ENCODE results near the gene NONO.
A peak's percentile ranks its signal among the peaks of the same experiment; 100 is the strongest.

Gene NONO, protein sequence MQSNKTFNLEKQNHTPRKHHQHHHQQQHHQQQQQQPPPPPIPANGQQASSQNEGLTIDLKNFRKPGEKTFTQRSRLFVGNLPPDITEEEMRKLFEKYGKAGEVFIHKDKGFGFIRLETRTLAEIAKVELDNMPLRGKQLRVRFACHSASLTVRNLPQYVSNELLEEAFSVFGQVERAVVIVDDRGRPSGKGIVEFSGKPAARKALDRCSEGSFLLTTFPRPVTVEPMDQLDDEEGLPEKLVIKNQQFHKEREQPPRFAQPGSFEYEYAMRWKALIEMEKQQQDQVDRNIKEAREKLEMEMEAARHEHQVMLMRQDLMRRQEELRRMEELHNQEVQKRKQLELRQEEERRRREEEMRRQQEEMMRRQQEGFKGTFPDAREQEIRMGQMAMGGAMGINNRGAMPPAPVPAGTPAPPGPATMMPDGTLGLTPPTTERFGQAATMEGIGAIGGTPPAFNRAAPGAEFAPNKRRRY

DNA sequence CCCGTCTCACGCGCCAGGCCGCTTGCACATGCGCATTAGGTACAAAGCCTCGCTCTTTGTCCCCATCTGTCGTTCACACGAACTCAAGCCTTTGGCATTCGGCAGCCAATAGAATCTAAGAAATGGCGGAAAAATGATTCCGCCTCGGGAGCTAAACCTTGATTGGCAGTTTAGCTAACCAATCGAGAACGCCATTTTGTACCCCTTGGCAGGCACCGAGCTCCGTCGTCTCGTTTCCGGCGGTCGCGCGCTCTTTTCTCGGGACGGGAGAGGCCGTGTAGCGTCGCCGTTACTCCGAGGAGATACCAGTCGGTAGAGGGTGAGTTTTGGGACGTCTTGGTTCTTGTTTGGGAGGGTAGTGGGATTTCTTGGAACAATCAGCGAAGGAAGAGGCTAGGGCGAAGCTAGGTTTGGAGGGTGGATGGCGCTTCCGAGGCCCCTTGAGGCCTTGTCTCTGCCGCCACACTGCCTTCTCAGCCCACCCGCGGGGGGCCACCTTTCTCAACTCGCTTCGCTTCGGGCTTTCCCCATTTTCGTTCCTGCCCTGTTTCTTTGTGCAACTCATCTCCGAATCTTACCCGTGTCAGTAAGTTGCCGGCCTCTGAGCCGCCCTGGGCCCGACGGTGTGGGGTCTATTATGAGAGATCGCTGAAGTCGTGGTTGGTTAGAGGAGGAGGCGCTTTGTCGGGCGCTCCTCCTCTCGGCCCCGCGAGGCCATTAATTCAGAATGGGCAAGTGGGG lies at the start of gene NONO:
TSS of gene NONO (plus strand) at position 233 of the 741 bp plus-strand sequence. CDS start 7,003 bp downstream, outside the sequence.
- TF ChIP-seq, protein P1, sequence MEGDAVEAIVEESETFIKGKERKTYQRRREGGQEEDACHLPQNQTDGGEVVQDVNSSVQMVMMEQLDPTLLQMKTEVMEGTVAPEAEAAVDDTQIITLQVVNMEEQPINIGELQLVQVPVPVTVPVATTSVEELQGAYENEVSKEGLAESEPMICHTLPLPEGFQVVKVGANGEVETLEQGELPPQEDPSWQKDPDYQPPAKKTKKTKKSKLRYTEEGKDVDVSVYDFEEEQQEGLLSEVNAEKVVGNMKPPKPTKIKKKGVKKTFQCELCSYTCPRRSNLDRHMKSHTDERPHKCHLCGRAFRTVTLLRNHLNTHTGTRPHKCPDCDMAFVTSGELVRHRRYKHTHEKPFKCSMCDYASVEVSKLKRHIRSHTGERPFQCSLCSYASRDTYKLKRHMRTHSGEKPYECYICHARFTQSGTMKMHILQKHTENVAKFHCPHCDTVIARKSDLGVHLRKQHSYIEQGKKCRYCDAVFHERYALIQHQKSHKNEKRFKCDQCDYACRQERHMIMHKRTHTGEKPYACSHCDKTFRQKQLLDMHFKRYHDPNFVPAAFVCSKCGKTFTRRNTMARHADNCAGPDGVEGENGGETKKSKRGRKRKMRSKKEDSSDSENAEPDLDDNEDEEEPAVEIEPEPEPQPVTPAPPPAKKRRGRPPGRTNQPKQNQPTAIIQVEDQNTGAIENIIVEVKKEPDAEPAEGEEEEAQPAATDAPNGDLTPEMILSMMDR (conservative IDR thresholded peaks at IDR 0.05): peak; percentile 31

DNA sequence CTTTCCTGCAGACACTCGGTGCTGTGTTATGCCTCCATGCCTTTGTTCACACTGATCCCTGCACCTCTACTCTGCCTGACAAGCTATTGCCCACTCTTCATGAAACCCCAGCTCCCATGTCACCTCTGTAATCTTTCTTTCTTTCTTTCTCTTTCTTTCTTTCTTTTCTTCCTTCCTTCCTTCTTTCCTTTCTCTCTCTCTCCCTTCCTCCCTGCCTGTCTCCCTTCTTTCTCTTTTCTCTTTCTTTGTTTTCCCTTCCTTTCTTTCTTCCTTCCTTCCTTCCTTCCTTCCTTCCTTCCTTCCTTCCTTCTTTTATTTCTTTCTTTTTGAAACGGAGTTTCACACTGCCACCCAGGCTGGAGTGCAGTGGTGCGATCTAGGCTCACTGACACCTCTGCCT lies 48.0 kb upstream of the NONO start:
- no peak overlapping the region for H3K27ac ChIP-seq
- TF ChIP-seq, protein P1 (conservative IDR thresholded peaks at IDR 0.05): no peak

More for the DNA sequence above, at the start of gene NONO:
- H3K27ac ChIP-seq: peak within 1 kb of the TSS; percentile 89

DNA sequence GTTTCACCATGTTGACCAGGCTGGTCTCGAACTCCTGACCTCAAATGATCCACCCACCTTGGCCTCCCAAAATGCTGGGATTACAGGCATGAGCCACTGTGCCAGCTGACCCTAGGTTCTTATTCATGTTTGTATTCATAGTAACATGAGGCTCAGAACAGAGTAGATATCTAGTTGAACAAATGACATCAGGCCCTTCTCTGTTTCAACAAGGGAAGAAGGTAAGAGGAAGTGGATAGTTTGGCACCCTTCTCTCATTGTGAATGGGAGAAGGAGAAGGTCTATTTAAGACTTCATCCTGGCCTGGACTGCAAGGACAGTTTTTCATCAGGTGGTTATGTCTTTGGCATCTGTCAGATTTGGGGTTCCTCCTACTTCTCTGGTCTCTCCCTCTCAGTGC lies 46.6 kb upstream of the NONO start:
- TF ChIP-seq, protein P1 (conservative IDR thresholded peaks at IDR 0.05): no peak
- H3K27ac ChIP-seq: no peak overlapping the region

DNA sequence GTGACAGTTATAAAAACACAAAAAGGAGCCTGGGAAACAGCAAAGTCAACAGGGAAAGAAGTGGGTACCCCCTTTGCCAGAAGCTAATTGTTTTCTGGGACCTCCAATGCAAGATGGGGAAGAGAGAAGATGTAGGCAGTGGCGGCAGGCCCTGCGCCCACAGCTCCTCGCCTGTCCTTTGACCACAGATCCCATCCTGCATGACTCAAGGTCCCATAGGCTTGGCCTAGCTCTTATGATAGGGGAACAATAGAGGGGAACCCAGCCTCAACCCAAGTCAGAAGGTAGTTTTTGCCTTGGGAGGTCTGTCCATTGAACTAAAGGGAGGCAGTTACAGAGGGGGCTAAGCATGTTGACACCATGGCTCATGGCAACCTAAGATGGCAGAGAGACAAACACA lies 43.7 kb upstream of the NONO start:
- TF ChIP-seq, protein P1 (conservative IDR thresholded peaks at IDR 0.05): no peak
- H3K27ac ChIP-seq: no peak overlapping the region

DNA sequence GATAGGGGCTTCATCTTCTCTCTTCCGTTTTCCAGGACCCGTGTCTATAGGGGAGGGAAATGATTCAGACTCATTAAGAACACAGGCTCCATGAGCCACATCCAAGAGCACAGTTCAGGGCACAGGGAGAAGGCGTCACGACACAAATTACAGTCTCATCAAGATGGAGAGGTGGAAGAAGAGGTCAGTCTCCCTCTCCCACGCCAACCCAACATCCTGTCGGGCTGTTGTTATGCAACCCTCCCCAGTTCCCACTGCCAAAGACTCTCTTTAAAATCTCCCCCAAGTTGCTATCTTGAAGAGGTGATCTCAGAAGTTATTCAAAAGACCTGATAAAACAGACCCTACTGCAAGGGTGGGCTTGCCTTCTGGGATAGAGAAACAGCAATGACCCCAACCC lies 42.1 kb upstream of the NONO start:
- TF ChIP-seq, protein P1 (conservative IDR thresholded peaks at IDR 0.05): no peak
- no peak overlapping the region for H3K27ac ChIP-seq

DNA sequence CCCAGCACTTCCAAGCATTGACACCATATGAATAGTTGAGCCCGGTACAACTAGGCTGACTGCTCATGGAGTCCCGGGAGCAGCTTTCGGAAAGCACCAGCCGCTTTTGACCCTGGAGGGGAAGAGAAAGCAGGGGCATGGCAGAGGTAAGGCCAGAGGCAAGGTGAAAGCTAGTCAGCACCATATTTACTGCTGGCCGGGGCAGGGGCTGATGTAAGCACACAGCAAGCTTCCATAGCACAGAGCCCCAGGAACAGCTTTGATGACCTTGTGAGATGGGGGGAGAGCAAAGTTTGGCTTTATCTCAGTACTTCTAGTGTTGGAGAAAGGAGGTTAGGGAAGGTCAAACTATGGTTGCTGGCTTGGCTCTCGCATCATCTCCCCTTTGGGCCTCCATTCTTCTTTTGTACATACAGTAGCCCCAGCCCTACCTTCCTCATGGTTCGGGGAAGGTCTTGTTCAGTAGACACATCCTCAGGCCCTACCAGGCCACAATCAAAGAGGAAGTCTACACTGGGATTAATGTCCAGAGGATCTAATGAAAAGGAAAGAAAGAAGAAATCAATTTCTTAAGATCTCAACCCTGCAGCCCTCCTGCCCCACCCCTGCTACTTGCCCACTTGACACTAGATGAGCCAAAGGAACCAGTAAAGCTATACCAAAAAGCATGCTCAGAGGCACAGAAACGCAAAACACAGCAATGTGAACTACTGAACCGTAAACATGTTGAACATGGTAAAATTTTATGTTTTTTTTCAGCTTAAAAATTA lies 38.9 kb upstream of the NONO start:
- no peak overlapping the region for H3K27ac ChIP-seq
- TF ChIP-seq, protein P1 (conservative IDR thresholded peaks at IDR 0.05): no peak

DNA sequence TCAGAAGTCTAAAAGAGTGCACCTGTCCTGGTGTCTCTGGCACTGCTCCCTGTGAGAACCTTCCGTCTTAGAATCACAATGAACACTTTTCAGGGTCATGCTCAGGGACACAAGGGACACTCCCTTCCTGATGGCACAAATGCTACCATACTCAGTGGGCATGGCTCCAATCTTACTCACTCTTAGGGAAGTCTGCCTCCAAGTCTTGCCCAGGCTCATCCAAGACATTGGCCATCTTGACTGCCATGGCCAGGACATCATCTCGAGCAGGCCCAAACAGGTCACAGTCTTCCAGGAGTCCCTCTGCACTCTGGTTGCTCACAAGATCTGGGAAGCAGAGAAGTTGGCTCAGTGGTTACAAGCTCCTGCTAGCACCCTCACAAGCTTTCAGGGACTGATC lies 38.3 kb upstream of the NONO start:
- H3K27ac ChIP-seq: no peak overlapping the region
- TF ChIP-seq, protein P1 (conservative IDR thresholded peaks at IDR 0.05): no peak

All from VCaP (cell line).